Retina (tissue), 1 donor: ENCODE measurements around the gene ERCC2.
A peak's percentile ranks its signal among the peaks of the same experiment; 100 is the strongest.
"Not testable (repeated sequence)": the region's sequence is repeated elsewhere in the genome, so short reads cannot be mapped to it uniquely, and the experiment has no call there.

Experiments
- DNase-seq: peaks from one replicate; pipeline ENCODE4 v3.0.0-alpha.2; 2016

Gene ERCC2

GRCh38 chr19:45331411-45331810 is 39.0 kb downstream of the ERCC2 start:
- no peak for DNase-seq

- DNase-seq: no peak
Measured at GRCh38 chr19:45327404-45328143, 42.8 kb downstream of the ERCC2 start.

- no peak for DNase-seq
Measured at GRCh38 chr19:45324349-45324907, 45.9 kb downstream of the ERCC2 start.

- peak; percentile 55 for DNase-seq
Measured at GRCh38 chr19:45323671-45324081, 46.7 kb downstream of the ERCC2 start.

GRCh38 chr19:45322744-45323281 is 47.6 kb downstream of the ERCC2 start, which contains the start of gene CKM:
Gene CKM, minus strand, starts transcription at chr19:45322875. Its CDS starts 3,162 bp downstream, at chr19:45319713.
- peak; percentile 54 for DNase-seq

- peak; percentile 69 for DNase-seq
Measured at GRCh38 chr19:45322311-45322710, 48.1 kb downstream of the ERCC2 start.

GRCh38 chr19:45321848-45322247 is 48.5 kb downstream of the ERCC2 start:
- DNase-seq: no peak

GRCh38 chr19:45320997-45321775 is 49.2 kb downstream of the ERCC2 start:
- DNase-seq: no peak

- no peak for DNase-seq
Measured at GRCh38 chr19:45315304-45315703, 55.1 kb downstream of the ERCC2 start.

- DNase-seq: no peak
Measured at GRCh38 chr19:45314708-45315245, 55.6 kb downstream of the ERCC2 start.

- not testable (repeated sequence) for DNase-seq
Measured at GRCh38 chr19:45312285-45312684, 58.1 kb downstream of the ERCC2 start.

- no peak for DNase-seq
Measured at GRCh38 chr19:45311621-45312020, 58.8 kb downstream of the ERCC2 start.

GRCh38 chr19:45309322-45309721 is 61.1 kb downstream of the ERCC2 start:
- not testable (repeated sequence) for DNase-seq

GRCh38 chr19:45307361-45307760 is 63.0 kb downstream of the ERCC2 start:
- no peak for DNase-seq

- DNase-seq: no peak
Measured at GRCh38 chr19:45306518-45307027, 63.8 kb downstream of the ERCC2 start.

- no peak for DNase-seq
Measured at GRCh38 chr19:45306040-45306439, 64.3 kb downstream of the ERCC2 start.

GRCh38 chr19:45305421-45305820 is 65.0 kb downstream of the ERCC2 start:
- DNase-seq: no peak

- DNase-seq: no peak
Measured at GRCh38 chr19:45305007-45305406, 65.4 kb downstream of the ERCC2 start.

GRCh38 chr19:45304141-45304926 is 66.0 kb downstream of the ERCC2 start:
- DNase-seq: no peak

GRCh38 chr19:45303269-45304060 is 66.9 kb downstream of the ERCC2 start:
- DNase-seq: no peak

GRCh38 chr19:45302416-45302815 is 68.0 kb downstream of the ERCC2 start:
- DNase-seq: no peak
